HG02870 (cell line): Measurements from ENCODE around the gene MLYCD.
"Not testable (repeated sequence)": the region's sequence is repeated elsewhere in the genome, so short reads cannot be mapped to it uniquely, and the experiment has no call there.

Experiments
- ATAC-seq: cut with Tn5 transposase; IDR thresholded peaks from one replicate; pipeline ENCODE4 v1.9.1; 2021; ENCODE audit warnings: mild to moderate bottlenecking, moderate library complexity; ENCODE audit not compliant: unreplicated experiment

MLYCD gene

GRCh38 chr16:83939266-83939855, 40.4 kb downstream of the MLYCD start:
- no peak for ATAC-seq

- no peak for ATAC-seq
Observed at GRCh38 chr16:83940119-83940518, 41.2 kb downstream of the MLYCD start.

GRCh38 chr16:83940630-83941378, 41.9 kb downstream of the MLYCD start:
- no peak for ATAC-seq

- not testable (repeated sequence) for ATAC-seq
Observed at GRCh38 chr16:83941546-83941945, 42.6 kb downstream of the MLYCD start.

GRCh38 chr16:83942074-83942473, 43.2 kb downstream of the MLYCD start:
- ATAC-seq: no peak

GRCh38 chr16:83942815-83943515, 44.0 kb downstream of the MLYCD start:
- no peak for ATAC-seq

- no peak for ATAC-seq
Observed at GRCh38 chr16:83943516-83944050, 44.7 kb downstream of the MLYCD start.

GRCh38 chr16:83945587-83945986, 46.7 kb downstream of the MLYCD start:
- ATAC-seq: no peak

- no peak for ATAC-seq
Observed at GRCh38 chr16:83946154-83946780, 47.4 kb downstream of the MLYCD start.

GRCh38 chr16:83946781-83947566, 48.1 kb downstream of the MLYCD start:
- ATAC-seq: no peak

- no peak for ATAC-seq
Observed at GRCh38 chr16:83947642-83948234, 48.8 kb downstream of the MLYCD start.

GRCh38 chr16:83948914-83949723, 50.2 kb downstream of the MLYCD start:
- ATAC-seq: no peak

GRCh38 chr16:83949724-83950001, 50.7 kb downstream of the MLYCD start:
- ATAC-seq: no peak

GRCh38 chr16:83950862-83951399, 52.0 kb downstream of the MLYCD start:
- ATAC-seq: not testable (repeated sequence)

- ATAC-seq: no peak
Observed at GRCh38 chr16:83951544-83951943, 52.6 kb downstream of the MLYCD start.

GRCh38 chr16:83952587-83952939, 53.6 kb downstream of the MLYCD start:
- ATAC-seq: no peak

- peak; percentile 79 for ATAC-seq
Observed at GRCh38 chr16:83952940-83953795, 54.3 kb downstream of the MLYCD start, which contains the start of gene OSGIN1. Gene OSGIN1, plus strand, starts transcription at chr16:83953240. Its CDS starts 4,432 bp downstream, at chr16:83957672.
